Nephron (organoid): ENCODE data around the gene CALML3.

Experiments used
- H3K27ac Mint-ChIP-seq, 3 experiments: 2 replicates each; pipeline ENCODE4 v1.8.0; 2020; ENCODE audit warnings: mixed read lengths in 3 of 3, mild to moderate bottlenecking in 2 of 3, moderate library complexity in 1 of 3
- H3K27me3 Mint-ChIP-seq: 2 replicates; pipeline ENCODE4 v1.8.0; 2021; ENCODE audit warnings: low read depth, mild to moderate bottlenecking, moderate library complexity, mixed read lengths
- H3K36me3 Mint-ChIP-seq: 2 replicates; pipeline ENCODE4 v1.8.0; 2020; ENCODE audit warnings: low read depth, mixed read lengths
- H3K4me1 Mint-ChIP-seq: 2 replicates; pipeline ENCODE4 v1.8.0; 2020; ENCODE audit warnings: mixed read lengths
- H3K4me3 Mint-ChIP-seq, 3 experiments: 2 replicates each; pipeline ENCODE4 v1.8.0; 2020; ENCODE audit warnings: mild to moderate bottlenecking in 3 of 3, mixed read lengths in 3 of 3, moderate library complexity in 2 of 3
- H3K9me3 Mint-ChIP-seq: 2 replicates; pipeline ENCODE4 v1.8.0; 2020; ENCODE audit warnings: mixed read lengths
- TF ChIP-seq, protein P1 (sequence below), 3 experiments: fragments of 200-600 bp; sonication (generic); IDR thresholded peaks; one replicate each; pipeline ENCODE4 v1.5.0; 2021; ENCODE audit warnings: antibody characterized with exemption in 3 of 3; ENCODE audit not compliant: unreplicated experiment in 3 of 3

Gene CALML3

DNA sequence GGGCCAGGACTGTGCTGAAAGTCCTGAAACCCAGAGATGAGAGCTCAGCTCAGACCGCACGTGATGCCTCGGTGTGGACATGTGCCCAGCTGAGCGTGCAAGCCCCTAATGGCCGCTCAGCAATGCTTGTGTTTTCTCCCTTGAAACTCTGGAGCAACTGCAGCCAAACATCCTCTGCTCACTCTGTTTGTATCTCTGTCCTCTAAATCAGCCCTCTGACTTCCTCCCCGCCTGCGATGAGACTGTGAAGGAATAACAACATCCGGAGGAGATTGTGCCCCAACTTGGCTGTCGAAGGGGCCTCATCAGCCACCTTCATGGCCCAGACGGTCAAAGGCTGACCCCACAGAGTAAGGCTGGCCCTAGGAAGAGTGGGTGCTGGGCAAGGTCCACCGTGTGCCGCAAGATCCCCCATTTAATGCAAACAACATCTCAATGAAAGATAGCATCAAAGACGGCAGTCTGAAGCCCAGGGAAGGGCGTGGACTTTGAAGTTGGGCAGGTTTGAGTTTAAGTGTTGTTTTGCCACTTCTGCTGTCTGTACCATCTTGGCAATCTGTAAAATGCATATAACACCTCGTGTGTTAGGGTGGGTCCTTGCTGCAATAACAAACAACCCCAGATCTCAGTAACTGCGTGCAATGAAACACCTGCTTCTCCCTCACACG, 39.9 kb downstream of the CALML3 start:
- no peaks in the 10 kb centered on the region for H3K9me3 Mint-ChIP-seq
- H3K27ac Mint-ChIP-seq: peak overlapping the region; percentile 86 to 97 (median 87)
- H3K4me3 Mint-ChIP-seq: peak overlapping the region; percentile 22 to 60 (median 29)
- peaks cover 60% of the 10 kb centered on the region for H3K4me1 Mint-ChIP-seq
- H3K36me3 Mint-ChIP-seq: no peaks in the 10 kb centered on the region
- H3K27me3 Mint-ChIP-seq: peaks cover 9% of the 10 kb centered on the region
- TF ChIP-seq, protein P1, sequence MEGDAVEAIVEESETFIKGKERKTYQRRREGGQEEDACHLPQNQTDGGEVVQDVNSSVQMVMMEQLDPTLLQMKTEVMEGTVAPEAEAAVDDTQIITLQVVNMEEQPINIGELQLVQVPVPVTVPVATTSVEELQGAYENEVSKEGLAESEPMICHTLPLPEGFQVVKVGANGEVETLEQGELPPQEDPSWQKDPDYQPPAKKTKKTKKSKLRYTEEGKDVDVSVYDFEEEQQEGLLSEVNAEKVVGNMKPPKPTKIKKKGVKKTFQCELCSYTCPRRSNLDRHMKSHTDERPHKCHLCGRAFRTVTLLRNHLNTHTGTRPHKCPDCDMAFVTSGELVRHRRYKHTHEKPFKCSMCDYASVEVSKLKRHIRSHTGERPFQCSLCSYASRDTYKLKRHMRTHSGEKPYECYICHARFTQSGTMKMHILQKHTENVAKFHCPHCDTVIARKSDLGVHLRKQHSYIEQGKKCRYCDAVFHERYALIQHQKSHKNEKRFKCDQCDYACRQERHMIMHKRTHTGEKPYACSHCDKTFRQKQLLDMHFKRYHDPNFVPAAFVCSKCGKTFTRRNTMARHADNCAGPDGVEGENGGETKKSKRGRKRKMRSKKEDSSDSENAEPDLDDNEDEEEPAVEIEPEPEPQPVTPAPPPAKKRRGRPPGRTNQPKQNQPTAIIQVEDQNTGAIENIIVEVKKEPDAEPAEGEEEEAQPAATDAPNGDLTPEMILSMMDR (IDR thresholded peaks at IDR 0.05; ENCODE audit: unreplicated experiment in 3 of 3): no peak

DNA sequence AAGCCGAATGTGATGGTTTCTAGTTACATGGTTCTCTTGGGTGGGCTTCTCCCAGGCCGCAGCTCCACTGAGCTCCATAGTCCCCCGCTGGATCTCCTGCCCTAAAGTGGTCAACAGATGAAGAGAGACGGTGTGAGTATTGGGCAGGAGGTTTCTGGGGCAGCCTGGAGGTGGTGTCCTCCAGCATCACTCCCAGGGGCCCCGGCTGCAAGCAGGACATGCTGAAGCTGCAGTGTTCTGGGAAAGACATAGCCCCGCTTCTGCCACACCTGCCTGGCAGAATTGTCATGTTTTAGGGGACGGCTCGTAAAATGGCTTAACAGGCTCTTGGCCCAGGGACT, 40.4 kb downstream of the CALML3 start:
- Mint-ChIP-seq H3K27me3 (peaks cover 9% of the 10 kb centered on the region), H3K4me1 (peaks cover 55% of the 10 kb centered on the region), H3K27ac (peak overlapping the region in 2 of 3 experiments; percentile 87 to 97), H3K36me3 (no peaks in the 10 kb centered on the region), H3K4me3 (no peak overlapping the region), H3K9me3 (no peaks in the 10 kb centered on the region)
- TF ChIP-seq, protein P1 (IDR thresholded peaks at IDR 0.05; ENCODE audit: unreplicated experiment in 3 of 3): no peak

DNA sequence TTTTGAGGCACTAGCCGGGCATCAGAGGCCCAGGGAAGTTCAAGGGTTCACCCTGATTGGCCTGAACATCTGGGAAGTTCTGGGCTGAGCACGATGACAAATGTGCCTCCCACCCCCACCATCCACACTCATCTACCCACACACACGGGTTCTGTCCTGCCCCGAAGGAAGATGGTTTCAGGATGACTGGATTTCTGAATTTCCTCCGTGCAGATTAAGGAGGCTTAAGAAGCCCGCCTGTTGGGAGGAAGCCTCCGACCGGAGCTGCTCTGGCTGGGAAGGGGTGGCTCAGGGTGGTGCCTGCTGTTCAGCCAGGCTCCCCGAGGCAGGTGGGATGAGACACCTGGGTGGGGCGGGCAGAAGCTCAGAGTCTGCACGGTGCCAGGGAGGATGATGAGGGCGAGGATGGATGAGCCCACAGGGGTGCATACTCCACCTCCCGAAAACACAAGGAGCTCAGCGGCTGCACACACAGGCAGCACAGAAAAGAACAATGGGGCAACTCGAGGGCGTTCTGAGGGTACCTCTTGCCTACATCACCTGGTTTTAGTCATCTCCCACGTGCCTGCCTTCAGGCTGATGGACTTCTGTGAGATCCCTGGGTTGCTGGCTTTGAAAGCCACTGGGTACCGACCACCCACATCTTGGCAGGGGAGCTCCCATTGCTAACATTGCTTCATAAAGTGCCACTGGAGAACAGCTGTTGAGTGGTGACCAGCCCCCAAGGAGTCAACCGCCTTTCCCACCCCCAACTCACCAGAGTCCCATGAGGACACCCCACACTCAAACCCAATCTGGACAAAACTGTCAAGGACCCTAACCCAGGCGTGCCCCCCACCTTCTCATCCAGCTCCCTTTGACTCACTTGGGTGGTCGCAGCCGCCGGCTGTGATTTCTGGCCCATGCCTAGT, 41.2 kb downstream of the CALML3 start:
- Mint-ChIP-seq H3K9me3 (no peaks in the 10 kb centered on the region), H3K27ac (peak overlapping the region in 2 of 3 experiments; percentile 87 to 97), H3K36me3 (no peaks in the 10 kb centered on the region), H3K27me3 (peaks cover 7% of the 10 kb centered on the region), H3K4me3 (no peak overlapping the region), H3K4me1 (peaks cover 48% of the 10 kb centered on the region)
- TF ChIP-seq, protein P1 (IDR thresholded peaks at IDR 0.05; ENCODE audit: unreplicated experiment in 3 of 3): no peak

DNA sequence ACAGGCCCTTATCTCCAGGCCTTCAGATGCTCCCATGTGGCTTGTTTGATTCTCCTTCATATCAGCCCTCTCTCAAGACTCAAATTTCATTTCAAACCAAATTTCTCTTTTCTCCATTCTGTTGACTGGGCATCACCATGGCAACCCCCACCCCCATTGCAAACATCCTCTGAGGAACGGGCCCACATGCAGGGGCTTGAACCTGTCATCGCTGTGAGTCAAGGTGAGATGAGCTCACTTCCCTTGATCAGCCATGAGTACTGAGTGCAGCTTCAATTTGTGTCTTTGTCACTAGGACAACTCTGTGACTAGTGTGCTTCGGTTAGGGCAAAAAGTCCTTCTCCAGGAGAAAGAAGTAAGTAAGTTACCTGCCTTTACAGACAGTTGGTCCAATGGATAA, 41.9 kb downstream of the CALML3 start:
- Mint-ChIP-seq H3K4me1 (peaks cover 47% of the 10 kb centered on the region), H3K27ac (peak overlapping the region in 2 of 3 experiments; percentile 3 to 87), H3K4me3 (no peak overlapping the region), H3K36me3 (no peaks in the 10 kb centered on the region), H3K27me3 (peaks cover 4% of the 10 kb centered on the region), H3K9me3 (no peaks in the 10 kb centered on the region)
- TF ChIP-seq, protein P1 (IDR thresholded peaks at IDR 0.05; ENCODE audit: unreplicated experiment in 3 of 3): no peak

DNA sequence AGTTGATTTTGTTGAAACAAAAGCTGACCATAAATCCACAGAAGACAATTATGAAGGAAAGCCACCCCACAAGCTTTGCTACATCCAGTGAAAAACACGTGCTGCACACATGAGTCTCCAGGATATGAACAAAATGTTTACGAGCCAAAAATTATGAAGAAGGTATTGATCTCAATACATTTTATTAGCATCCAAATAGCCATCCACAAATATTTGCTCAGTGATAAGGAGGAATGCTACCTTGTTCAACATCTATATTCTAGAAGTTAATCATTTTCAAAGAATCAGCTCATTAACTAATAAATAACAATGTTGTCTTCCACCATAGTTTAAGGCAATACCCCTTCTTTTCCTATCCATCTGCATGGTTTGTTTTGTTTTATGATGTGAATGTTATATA, 42.7 kb downstream of the CALML3 start:
- H3K27ac Mint-ChIP-seq: peak overlapping the region in 1 of 3 experiments; percentile 17
- no peak overlapping the region for H3K4me3 Mint-ChIP-seq
- peaks cover 5% of the 10 kb centered on the region for H3K27me3 Mint-ChIP-seq
- H3K9me3 Mint-ChIP-seq: no peaks in the 10 kb centered on the region
- peaks cover 44% of the 10 kb centered on the region for H3K4me1 Mint-ChIP-seq
- TF ChIP-seq, protein P1 (IDR thresholded peaks at IDR 0.05; ENCODE audit: unreplicated experiment in 3 of 3): no peak
- H3K36me3 Mint-ChIP-seq: no peaks in the 10 kb centered on the region
